Measurements from ENCODE around the gene POFUT1.
"Not testable (repeated sequence)": the region's sequence is repeated elsewhere in the genome, so short reads cannot be mapped to it uniquely, and the experiment has no call there.

POFUT1 gene

GRCh38 chr20:32189123-32189410 lies 18.6 kb upstream of the POFUT1 start:
- no peak for DNase-seq (ENCODE audit: low read depth, low spot score)

- no peak for DNase-seq (ENCODE audit: low read depth, low spot score)
Observed at GRCh38 chr20:32189691-32190615, 17.7 kb upstream of the POFUT1 start.

DNA sequence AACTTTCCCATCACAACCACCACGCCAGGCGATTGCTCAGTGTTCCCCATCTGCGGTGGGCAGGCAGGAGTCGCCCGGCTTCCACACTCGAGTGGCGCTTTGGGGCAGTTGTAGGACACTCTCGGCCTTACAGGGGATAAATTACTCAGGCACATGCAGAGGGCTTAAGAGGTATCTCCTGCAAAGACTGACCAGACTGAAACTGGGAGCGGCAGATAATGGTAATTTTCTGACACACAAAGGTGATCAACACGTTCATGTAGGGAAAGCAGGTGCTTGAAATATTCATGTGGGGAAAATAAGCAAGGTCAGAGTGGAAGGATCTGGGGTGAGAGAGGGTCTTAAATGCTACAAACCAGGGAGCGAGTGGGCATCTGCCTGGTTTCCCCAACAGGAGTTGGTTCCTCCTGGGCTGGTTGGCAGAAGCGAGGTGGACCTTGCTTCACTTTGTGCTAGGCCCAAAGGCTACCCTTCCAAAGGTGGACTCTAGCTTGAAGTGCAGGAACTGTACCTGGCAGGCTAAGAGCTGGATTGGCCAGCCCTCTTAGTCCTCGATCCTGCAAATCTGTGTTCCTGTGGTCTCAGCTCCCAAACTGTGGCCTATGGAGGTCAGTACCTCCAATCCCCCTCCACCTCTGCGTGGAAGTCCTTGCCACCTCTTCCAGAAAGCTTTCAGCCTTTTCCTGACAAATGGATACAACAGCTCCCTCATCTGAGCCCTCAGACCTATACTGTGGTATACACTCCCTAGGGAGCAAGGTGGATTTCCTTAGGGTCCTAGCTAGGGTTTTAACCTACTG lies 16.9 kb upstream of the POFUT1 start:
- no peak for DNase-seq (ENCODE audit: low read depth, low spot score)

GRCh38 chr20:32191422-32191821 lies 16.3 kb upstream of the POFUT1 start:
- no peak for DNase-seq (ENCODE audit: low read depth, low spot score)

- no peak for DNase-seq (ENCODE audit: low read depth, low spot score)
Observed at GRCh38 chr20:32191873-32192272, 15.8 kb upstream of the POFUT1 start.

- no peak for DNase-seq (ENCODE audit: low read depth, low spot score)
Observed at GRCh38 chr20:32192698-32193097, 15.0 kb upstream of the POFUT1 start.

DNA sequence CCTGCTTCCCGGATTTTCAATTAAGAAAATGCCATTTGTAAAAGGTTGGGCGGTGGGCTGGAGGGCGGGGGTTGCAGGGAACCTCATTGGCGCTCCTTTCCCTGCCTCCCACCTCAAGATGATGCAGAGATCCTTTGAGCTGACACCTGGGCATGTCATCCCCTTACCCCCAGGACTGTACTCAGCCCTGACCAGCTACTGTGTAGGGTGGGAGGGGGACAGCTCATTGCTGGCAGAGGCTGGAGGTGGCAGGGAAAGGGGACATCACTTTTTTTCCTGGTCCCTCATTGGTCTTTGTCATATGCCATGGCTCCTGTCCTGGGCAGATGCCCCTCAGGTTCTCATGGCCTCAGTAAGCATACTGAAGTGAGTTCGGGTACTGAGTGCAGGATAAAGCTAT lies 14.3 kb upstream of the POFUT1 start:
- DNase-seq (ENCODE audit: low read depth, low spot score): not testable (repeated sequence)

DNA sequence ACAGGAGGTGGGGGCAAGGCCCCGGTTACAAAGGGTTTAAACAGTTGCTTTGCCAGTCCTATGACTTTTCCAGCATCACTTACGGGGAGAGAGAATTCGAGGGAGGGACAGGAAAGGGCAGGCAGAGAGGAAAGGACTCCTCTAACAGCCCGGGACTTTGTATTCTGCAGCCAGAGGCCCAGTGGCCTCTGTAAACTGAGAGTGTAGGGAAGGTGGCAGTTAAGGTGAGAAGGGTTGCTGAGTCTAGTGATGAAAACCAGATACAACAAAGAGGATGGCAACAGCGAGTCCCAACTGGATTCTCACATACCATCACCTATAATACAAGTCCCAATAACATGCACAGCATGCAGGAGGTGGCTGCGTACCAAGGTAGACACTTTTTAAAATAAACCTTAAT lies 13.7 kb upstream of the POFUT1 start:
- DNase-seq (ENCODE audit: low read depth, low spot score): no peak

GRCh38 chr20:32195581-32195980 lies 12.1 kb upstream of the POFUT1 start:
- DNase-seq (ENCODE audit: low read depth, low spot score): no peak

GRCh38 chr20:32196613-32197012 lies 11.1 kb upstream of the POFUT1 start:
- not testable (repeated sequence) for DNase-seq (ENCODE audit: low read depth, low spot score)

DNA sequence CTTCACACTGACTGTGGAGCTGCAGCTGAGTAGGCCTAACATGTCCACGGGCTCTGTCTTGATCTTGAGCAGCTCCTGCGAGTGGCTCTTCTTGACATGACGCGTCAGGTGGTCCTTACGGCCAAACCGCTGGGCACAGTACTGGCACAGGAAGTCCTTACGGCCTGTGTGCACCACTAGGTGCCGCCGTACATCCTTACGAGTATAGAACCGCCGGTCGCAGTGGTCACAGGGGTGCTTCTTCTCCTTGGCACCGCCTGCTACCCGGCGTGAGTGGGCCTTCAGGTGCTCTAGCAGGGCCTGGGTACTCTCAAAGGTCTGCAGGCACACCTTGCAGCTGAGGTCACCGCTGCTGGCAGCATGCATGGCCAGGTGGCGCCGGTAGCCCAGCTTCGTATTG lies 10.5 kb upstream of the POFUT1 start:
- not testable (repeated sequence) for DNase-seq (ENCODE audit: low read depth, low spot score)

DNA sequence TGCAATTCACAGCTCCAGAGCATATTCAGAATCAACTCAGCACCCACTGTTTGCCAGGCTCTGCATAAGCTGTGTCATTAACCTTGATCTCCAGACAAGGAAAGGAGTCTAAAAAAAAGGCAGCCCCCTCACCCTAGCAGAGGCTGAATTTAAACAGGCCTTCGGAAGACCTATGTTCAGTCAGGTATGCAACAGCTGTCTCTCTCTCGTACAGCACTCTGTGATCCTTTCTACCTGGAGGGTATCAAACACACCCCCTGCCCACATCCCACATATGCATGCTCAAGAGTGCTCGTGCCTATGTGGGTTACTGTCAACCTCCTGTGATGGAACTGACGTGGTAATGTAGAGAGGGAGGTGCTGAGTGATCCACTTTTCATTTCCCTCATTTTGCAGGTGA lies 8.7 kb upstream of the POFUT1 start:
- DNase-seq (ENCODE audit: low read depth, low spot score): no peak

- no peak for DNase-seq (ENCODE audit: low read depth, low spot score)
Observed at GRCh38 chr20:32201296-32201976, 6.2 kb upstream of the POFUT1 start.

DNA sequence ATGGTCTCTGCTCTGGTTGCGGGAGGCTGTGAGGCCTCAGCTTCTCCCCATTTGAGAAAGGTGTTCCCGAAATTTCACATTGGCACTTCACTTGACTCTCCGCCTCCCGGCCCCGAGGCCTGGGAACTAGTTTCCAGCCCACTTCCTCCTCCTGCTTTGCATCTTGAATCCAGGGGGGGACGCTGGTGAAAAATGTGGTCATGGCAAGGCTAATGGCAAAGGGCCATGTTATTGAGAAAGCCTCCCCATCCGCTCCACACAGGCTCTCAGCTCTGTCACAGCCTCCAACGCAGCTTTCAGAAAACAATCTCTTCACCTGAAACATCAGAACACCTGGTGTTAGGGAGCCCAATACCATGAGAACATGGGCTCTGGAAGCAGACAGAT lies 5.7 kb upstream of the POFUT1 start:
- DNase-seq (ENCODE audit: low read depth, low spot score): no peak

DNA sequence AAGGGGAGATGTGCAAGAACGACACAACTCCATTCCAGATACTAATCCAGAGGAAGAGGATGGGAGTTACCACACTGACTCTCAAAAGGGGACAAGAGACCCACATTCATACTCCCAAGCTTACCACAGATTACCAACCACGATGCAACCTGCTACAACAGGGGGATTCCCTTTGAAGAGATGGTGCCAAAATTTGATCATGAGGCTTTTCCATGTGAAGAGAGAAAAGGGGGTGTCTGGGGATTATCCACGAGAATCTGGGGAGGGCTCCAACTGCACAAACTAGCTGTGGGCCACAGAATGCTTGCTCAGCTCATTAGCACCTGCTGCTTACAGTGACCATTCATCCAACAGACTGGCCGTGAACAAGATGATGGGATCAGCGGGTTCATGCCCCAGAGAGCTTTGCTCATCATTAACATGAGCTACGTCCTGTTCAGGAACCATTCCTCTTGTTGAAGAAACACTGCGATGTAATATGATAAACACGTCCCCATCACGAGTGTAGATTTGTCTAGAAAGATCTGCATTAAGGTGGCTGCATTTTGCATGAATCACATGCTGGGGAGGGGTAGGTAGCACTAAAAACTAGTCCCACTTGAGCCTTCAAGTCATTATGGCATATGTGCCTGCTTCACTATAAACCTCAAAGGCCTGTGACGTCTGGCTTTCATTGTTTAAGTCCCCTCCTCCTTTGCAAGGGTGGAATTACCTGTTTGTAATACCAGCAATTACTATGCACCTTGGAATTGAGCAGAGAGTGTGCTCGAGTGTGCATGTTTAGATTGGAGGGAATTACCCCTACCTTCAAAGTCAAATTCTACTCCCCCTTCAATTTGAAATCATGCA lies 4.1 kb upstream of the POFUT1 start:
- DNase-seq (ENCODE audit: low read depth, low spot score): no peak

- DNase-seq (ENCODE audit: low read depth, low spot score): no peak
Observed at GRCh38 chr20:32204205-32205109, 3.2 kb upstream of the POFUT1 start.

- DNase-seq (ENCODE audit: low read depth, low spot score): no peak
Observed at GRCh38 chr20:32205110-32205842, 2.4 kb upstream of the POFUT1 start.

DNA sequence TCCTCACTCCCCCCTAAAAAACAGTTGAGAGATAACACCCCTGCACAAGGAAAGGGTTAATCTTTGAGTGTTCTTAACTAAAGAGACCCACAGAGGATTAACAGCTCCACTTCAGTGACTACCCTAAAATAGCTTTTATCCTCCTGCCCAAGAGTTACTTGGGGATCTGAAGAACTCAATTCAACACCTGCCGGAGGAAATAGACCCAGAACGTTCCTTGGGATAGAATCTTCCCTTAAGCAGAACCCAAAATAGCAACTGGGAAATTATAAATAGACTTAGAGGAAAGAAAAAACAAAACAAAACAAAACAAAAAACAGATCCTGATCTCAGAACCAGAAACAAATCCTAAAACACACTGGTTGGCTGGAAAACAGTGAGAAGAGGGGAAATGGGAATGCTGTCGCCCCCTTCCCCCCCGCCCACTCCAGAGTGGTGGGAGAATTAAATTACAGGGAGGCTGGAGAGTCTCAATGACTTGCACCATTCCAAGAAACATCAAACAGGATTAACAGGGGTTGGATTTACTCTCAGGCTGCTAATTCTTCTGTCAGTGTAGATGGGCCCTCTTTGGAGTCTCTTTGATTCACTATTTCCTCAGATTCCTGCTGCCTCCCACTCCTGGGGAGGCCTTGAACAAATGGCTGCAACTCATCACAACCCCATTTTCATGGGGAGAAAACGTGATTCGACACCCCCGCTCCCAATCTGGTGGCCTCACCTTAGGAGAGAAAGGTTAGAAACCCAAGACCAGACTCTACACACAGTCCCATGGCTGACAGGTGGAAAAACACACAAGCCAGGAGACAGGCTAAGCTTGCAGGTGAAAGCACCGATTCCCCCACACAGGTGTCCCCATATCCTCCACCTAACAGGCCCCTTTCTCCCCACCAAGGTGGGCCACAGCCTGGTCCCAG lies 1.6 kb upstream of the POFUT1 start:
- no peak for DNase-seq (ENCODE audit: low read depth, low spot score)
